ENCODE results near the gene PBX1.
A peak's percentile ranks its signal among the peaks of the same experiment; 100 is the strongest.

The PBX1 gene

GRCh38 chr1:164759144-164759920 lies 200.3 kb downstream of the PBX1 start:
- DNase-seq (ENCODE audit: low read depth), result no peak

- no peak for DNase-seq (ENCODE audit: low read depth)
Observed at GRCh38 chr1:164759979-164760469, 201.0 kb downstream of the PBX1 start.

- DNase-seq (ENCODE audit: low read depth), result no peak
Observed at GRCh38 chr1:164760569-164760968, 201.6 kb downstream of the PBX1 start.

GRCh38 chr1:164761009-164761408 lies 202.0 kb downstream of the PBX1 start:
- DNase-seq (ENCODE audit: low read depth), result no peak

GRCh38 chr1:164763098-164763497 lies 204.1 kb downstream of the PBX1 start:
- DNase-seq (ENCODE audit: low read depth), result no peak

GRCh38 chr1:164764333-164764732 lies 205.3 kb downstream of the PBX1 start:
- peak; percentile 73 for DNase-seq (ENCODE audit: low read depth)

- DNase-seq (ENCODE audit: low read depth), result peak; percentile 95
Observed at GRCh38 chr1:164765557-164765956, 206.6 kb downstream of the PBX1 start.

GRCh38 chr1:164765992-164766720 lies 207.2 kb downstream of the PBX1 start:
- DNase-seq (ENCODE audit: low read depth), result no peak

GRCh38 chr1:164767752-164768402 lies 208.9 kb downstream of the PBX1 start:
- DNase-seq (ENCODE audit: low read depth), result peak; percentile 62

GRCh38 chr1:164768619-164769018 lies 209.6 kb downstream of the PBX1 start:
- DNase-seq (ENCODE audit: low read depth), result no peak

GRCh38 chr1:164769486-164770130 lies 210.6 kb downstream of the PBX1 start:
- DNase-seq (ENCODE audit: low read depth), result no peak

GRCh38 chr1:164770131-164770529 lies 211.1 kb downstream of the PBX1 start:
- no peak for DNase-seq (ENCODE audit: low read depth)

GRCh38 chr1:164771041-164771618 lies 212.1 kb downstream of the PBX1 start:
- peak; percentile 72 for DNase-seq (ENCODE audit: low read depth)

GRCh38 chr1:164771619-164772361 lies 212.8 kb downstream of the PBX1 start:
- DNase-seq (ENCODE audit: low read depth), result peak; percentile 88

GRCh38 chr1:164772635-164773034 lies 213.7 kb downstream of the PBX1 start:
- peak; percentile 99 for DNase-seq (ENCODE audit: low read depth)

GRCh38 chr1:164773102-164773501 lies 214.1 kb downstream of the PBX1 start:
- no peak for DNase-seq (ENCODE audit: low read depth)

GRCh38 chr1:164774413-164774812 lies 215.4 kb downstream of the PBX1 start:
- no peak for DNase-seq (ENCODE audit: low read depth)

- DNase-seq (ENCODE audit: low read depth), result peak; percentile 65
Observed at GRCh38 chr1:164774819-164775654, 216.1 kb downstream of the PBX1 start.

GRCh38 chr1:164777518-164777917 lies 218.5 kb downstream of the PBX1 start:
- no peak for DNase-seq (ENCODE audit: low read depth)

GRCh38 chr1:164779376-164779775 lies 220.4 kb downstream of the PBX1 start:
- no peak for DNase-seq (ENCODE audit: low read depth)
